Hematopoietic multipotent progenitor cell treated with erythropoietin and hydrocortisone succinate and interleukin-3 and kit ligand, for 4 days (in vitro differentiated cells): ENCODE results near the gene MEX3C.
A peak's percentile ranks its signal among the peaks of the same experiment; 100 is the strongest.

Experiments
- DNase-seq: peaks from one replicate; pipeline ENCODE4 v3.0.0-alpha.2; 2015

Gene MEX3C

GRCh38 chr18:51153659-51154371 lies 43.7 kb downstream of the MEX3C start:
- DNase-seq: peak; percentile 58

GRCh38 chr18:51151568-51152511 lies 45.6 kb downstream of the MEX3C start:
- peak; percentile 60 for DNase-seq

- DNase-seq: no peak
Measured at GRCh38 chr18:51151185-51151567, 46.3 kb downstream of the MEX3C start.

GRCh38 chr18:51150113-51150700 lies 47.3 kb downstream of the MEX3C start:
- DNase-seq: no peak

- peak; percentile 41 for DNase-seq
Measured at GRCh38 chr18:51149670-51150069, 47.8 kb downstream of the MEX3C start.

GRCh38 chr18:51146909-51147308 lies 50.6 kb downstream of the MEX3C start:
- no peak for DNase-seq

GRCh38 chr18:51138936-51139335 lies 58.5 kb downstream of the MEX3C start:
- DNase-seq: no peak

- no peak for DNase-seq
Measured at GRCh38 chr18:51137891-51138290, 59.6 kb downstream of the MEX3C start.

- DNase-seq: no peak
Measured at GRCh38 chr18:51137026-51137729, 60.3 kb downstream of the MEX3C start.

GRCh38 chr18:51135795-51136194 lies 61.7 kb downstream of the MEX3C start:
- DNase-seq: no peak

- no peak for DNase-seq
Measured at GRCh38 chr18:51135364-51135763, 62.1 kb downstream of the MEX3C start.

- DNase-seq: no peak
Measured at GRCh38 chr18:51134721-51135120, 62.8 kb downstream of the MEX3C start.

- DNase-seq: no peak
Measured at GRCh38 chr18:51133580-51134160, 63.8 kb downstream of the MEX3C start.

- no peak for DNase-seq
Measured at GRCh38 chr18:51132256-51132935, 65.1 kb downstream of the MEX3C start.

- no peak for DNase-seq
Measured at GRCh38 chr18:51128533-51128932, 68.9 kb downstream of the MEX3C start.

GRCh38 chr18:51127664-51128063 lies 69.8 kb downstream of the MEX3C start:
- no peak for DNase-seq

- no peak for DNase-seq
Measured at GRCh38 chr18:51125976-51126375, 71.5 kb downstream of the MEX3C start.
